CD14-positive monocyte (primary cell): ENCODE measurements around the gene SMARCAL1. TPM values are rescaled to one million over a fixed set of nuclear protein-coding genes. Genes with fewer than 3 reads are reported as not detected.

Source experiments
- DNase-seq, 3 donors: peaks; one replicate each; pipeline ENCODE4 v3.0.0-alpha.2; 2011 to 2022
- H2AFZ ChIP-seq: 2 replicates; pipeline ENCODE4 v1.6.0; 2012; ENCODE audit warnings: mild to moderate bottlenecking, low read depth, low read length, inconsistent platforms; ENCODE audit not compliant: insufficient read depth, poor library complexity, severe bottlenecking
- H3K27ac ChIP-seq, 2 donors: 1 replicate in 1 of 2; 2 replicates in 1 of 2; pipeline ENCODE4 v1.5.1; 2012 to 2013; ENCODE audit warnings: low read length in 2 of 2, control low read depth in 1 of 2, inconsistent platforms in 1 of 2, low read depth in 1 of 2, mild to moderate bottlenecking in 1 of 2
- H3K27me3 ChIP-seq, 2 donors: one replicate each; pipeline versions ENCODE4 v1.6.0 to v1.6.1; 2011 to 2013; ENCODE audit warnings: low read length in 2 of 2; ENCODE audit not compliant: control insufficient read depth in 2 of 2, insufficient read depth in 2 of 2
- H3K36me3 ChIP-seq, 2 donors: replicated peaks in 1 of 2; 1 replicate in 1 of 2; 2 replicates in 1 of 2; pipeline versions ENCODE4 v1.5.1 to v1.6.1; 2012 to 2013; ENCODE audit warnings: low read length in 2 of 2, control low read depth in 1 of 2, inconsistent platforms in 1 of 2, mild to moderate bottlenecking in 1 of 2; ENCODE audit not compliant: insufficient read depth in 2 of 2, control insufficient read depth in 1 of 2
- H3K4me1 ChIP-seq, 2 donors: 1 replicate in 1 of 2; 2 replicates in 1 of 2; pipeline versions ENCODE4 v1.5.1 to v1.6.1; 2012 to 2013; ENCODE audit warnings: low read length in 2 of 2, control low read depth in 1 of 2, inconsistent platforms in 1 of 2, mild to moderate bottlenecking in 1 of 2, moderate library complexity in 1 of 2; ENCODE audit not compliant: insufficient read depth in 2 of 2, control insufficient read depth in 1 of 2
- H3K4me2 ChIP-seq: replicated peaks from 2 replicates; pipeline ENCODE3; 2012; ENCODE audit warnings: low read length, moderate library complexity, mild to moderate bottlenecking; ENCODE audit not compliant: poor library complexity, severe bottlenecking; ENCODE audit errors: extremely low read depth
- H3K4me3 ChIP-seq, 3 experiments: fragments of 200-600 bp in 1 of 3; sonication (generic) in 1 of 3; replicated peaks in 1 of 3; 1 replicate in 2 of 3; 2 replicates in 1 of 3; pipeline ENCODE4 v1.5.1; 2011 to 2013; ENCODE audit warnings: low read length in 3 of 3, mild to moderate bottlenecking in 3 of 3, control low read depth in 2 of 3, low read depth in 2 of 3, inconsistent platforms in 1 of 3, moderate library complexity in 1 of 3
- H3K79me2 ChIP-seq: 2 replicates; pipeline ENCODE4 v1.6.0; 2012; ENCODE audit warnings: mild to moderate bottlenecking, control low read depth, inconsistent platforms, low read length, moderate library complexity; ENCODE audit not compliant: insufficient read depth
- H3K9ac ChIP-seq: 2 replicates; pipeline ENCODE4 v1.6.0; 2017; ENCODE audit warnings: low read length, mild to moderate bottlenecking; ENCODE audit not compliant: insufficient read depth, poor library complexity, severe bottlenecking
- H3K9me3 ChIP-seq, 2 donors: replicated peaks in 1 of 2; 1 replicate in 1 of 2; 2 replicates in 1 of 2; pipeline versions ENCODE4 v1.5.1 to v1.6.1; 2012 to 2013; ENCODE audit warnings: low read length in 2 of 2, control low read depth in 1 of 2; ENCODE audit not compliant: control insufficient read depth in 1 of 2, insufficient read depth in 1 of 2
- H4K20me1 ChIP-seq: 2 replicates; pipeline ENCODE4 v1.6.0; 2012; ENCODE audit warnings: mild to moderate bottlenecking, low read length, control low read depth, moderate library complexity; ENCODE audit not compliant: insufficient read depth
- H3K27ac Mint-ChIP-seq, 7 donors: one replicate each; pipeline ENCODE4 v1.8.0; 2020; ENCODE audit warnings: mild to moderate bottlenecking in 7 of 7, mixed read lengths in 7 of 7, moderate library complexity in 6 of 7, inconsistent platforms in 2 of 7
- H3K27me3 Mint-ChIP-seq, 3 donors: one replicate each; pipeline ENCODE4 v1.8.0; 2021 to 2022; ENCODE audit warnings: low read depth in 3 of 3, mild to moderate bottlenecking in 3 of 3, mixed read lengths in 3 of 3, moderate library complexity in 3 of 3, inconsistent platforms in 1 of 3
- H3K36me3 Mint-ChIP-seq, 2 donors: one replicate each; pipeline ENCODE4 v1.8.0; 2020; ENCODE audit warnings: mixed read lengths in 2 of 2, inconsistent platforms in 1 of 2, mild to moderate bottlenecking in 1 of 2
- H3K4me1 Mint-ChIP-seq: one replicate; pipeline ENCODE4 v1.8.0; 2020; ENCODE audit warnings: mild to moderate bottlenecking, mixed read lengths
- H3K4me3 Mint-ChIP-seq, 2 donors: one replicate each; pipeline ENCODE4 v1.8.0; 2020; ENCODE audit warnings: mild to moderate bottlenecking in 2 of 2, mixed read lengths in 2 of 2, moderate library complexity in 1 of 2
- H3K9me3 Mint-ChIP-seq, 7 donors: one replicate each; pipeline ENCODE4 v1.8.0; 2020 to 2022; ENCODE audit warnings: mixed read lengths in 7 of 7, mild to moderate bottlenecking in 6 of 7, moderate library complexity in 6 of 7, inconsistent platforms in 2 of 7
- WGBS: methylation state at CpG from one replicate; pipeline ENCODE4 v1.1.5; 2013; ENCODE audit warnings: missing lambda C conversion rate; ENCODE audit not compliant: insufficient coverage; 5-methylcytosine and 5-hydroxymethylcytosine counted together
- intact Hi-C, 2 donors: fragments of 100-400 bp; cut with micrococcal nuclease; formaldehyde crosslinking; loops; one replicate each; pipeline versions ENCODE4 v1.15.0 to v1.15.1; 2023
- polyA plus RNA-seq, 3 donors: library from polyadenylated mRNA; depleted of rRNA in 1 of 3; unstranded in 2 of 3; stranded (reverse) in 1 of 3; fragments of 300-500 nt in 2 of 3; fragments of >200 nt in 1 of 3; fragmentation: Illumina TruSeq in 2 of 3; gene quantifications; 1 replicate in 2 of 3; 2 replicates in 1 of 3; pipeline ENCODE4 v1.2.3, GENCODE V29; 2012 to 2021
- TF ChIP-seq, protein P1 (sequence below): fragments of 200-600 bp; IDR thresholded peaks from one replicate; pipeline ENCODE4 v1.8.0; 2022; ENCODE audit warnings: antibody characterized with exemption, mild to moderate bottlenecking

Gene SMARCAL1
- polyA plus RNA-seq, 3 donors: 10.5 to 13.3 (median 11.5) TPM

DNA sequence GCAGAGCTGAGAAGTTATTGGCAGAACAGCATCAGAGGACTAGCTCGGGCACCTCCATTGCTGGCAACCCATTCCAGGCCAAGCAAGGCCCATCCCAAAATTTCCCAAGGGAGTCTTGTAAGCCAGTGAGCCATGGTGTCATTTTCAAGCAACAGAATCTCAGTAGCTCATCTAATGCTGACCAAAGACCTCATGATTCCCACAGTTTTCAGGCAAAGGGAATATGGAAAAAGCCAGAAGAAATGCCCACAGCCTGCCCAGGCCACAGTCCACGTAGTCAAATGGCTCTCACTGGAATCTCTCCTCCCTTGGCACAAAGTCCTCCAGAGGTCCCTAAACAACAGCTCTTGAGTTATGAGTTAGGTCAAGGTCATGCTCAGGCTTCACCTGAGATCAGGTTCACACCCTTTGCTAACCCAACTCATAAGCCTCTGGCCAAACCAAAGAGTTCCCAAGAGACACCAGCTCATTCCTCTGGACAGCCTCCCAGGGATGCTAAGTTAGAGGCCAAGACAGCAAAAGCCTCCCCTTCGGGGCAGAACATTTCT, 2.6 kb downstream of the SMARCAL1 start:
- TF ChIP-seq, protein P1, sequence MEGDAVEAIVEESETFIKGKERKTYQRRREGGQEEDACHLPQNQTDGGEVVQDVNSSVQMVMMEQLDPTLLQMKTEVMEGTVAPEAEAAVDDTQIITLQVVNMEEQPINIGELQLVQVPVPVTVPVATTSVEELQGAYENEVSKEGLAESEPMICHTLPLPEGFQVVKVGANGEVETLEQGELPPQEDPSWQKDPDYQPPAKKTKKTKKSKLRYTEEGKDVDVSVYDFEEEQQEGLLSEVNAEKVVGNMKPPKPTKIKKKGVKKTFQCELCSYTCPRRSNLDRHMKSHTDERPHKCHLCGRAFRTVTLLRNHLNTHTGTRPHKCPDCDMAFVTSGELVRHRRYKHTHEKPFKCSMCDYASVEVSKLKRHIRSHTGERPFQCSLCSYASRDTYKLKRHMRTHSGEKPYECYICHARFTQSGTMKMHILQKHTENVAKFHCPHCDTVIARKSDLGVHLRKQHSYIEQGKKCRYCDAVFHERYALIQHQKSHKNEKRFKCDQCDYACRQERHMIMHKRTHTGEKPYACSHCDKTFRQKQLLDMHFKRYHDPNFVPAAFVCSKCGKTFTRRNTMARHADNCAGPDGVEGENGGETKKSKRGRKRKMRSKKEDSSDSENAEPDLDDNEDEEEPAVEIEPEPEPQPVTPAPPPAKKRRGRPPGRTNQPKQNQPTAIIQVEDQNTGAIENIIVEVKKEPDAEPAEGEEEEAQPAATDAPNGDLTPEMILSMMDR: no peak
- H3K4me3 Mint-ChIP-seq: no peak overlapping the region

DNA sequence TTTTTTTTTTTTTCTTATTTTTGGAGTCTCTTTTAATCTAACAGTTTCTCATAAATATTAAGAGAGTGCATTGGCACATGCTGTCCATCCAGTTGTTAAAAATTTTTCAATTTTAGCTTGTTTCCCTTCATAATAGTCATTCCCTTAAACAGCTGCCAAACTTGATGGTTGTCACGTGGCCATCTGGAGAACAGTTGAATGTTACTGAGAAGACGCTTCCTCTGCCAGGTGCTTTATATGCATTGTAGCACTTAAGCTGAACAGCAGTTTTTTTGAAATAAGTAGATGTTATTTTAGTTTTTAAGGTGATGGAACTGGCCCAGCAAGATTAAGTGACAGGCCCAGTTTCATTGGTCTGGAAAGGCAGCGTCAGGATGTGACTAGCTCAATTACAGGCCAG, 3.3 kb downstream of the SMARCAL1 start:
- Histone ChIP-seq H3K9ac (no peak overlapping the region), H3K4me3 (no peak overlapping the region), H3K4me2 (no peak overlapping the region), H4K20me1 (no peaks in the 10 kb centered on the region), H2AFZ (no peak overlapping the region), H3K9me3 (no peaks in the 10 kb centered on the region), H3K4me1 (peaks cover 11 to 13% of the 10 kb centered on the region in 2 donors), H3K36me3 (peaks cover 35 to 63% of the 10 kb centered on the region in 2 donors), H3K27ac (no peak overlapping the region), H3K27me3 (no peaks in the 10 kb centered on the region), H3K79me2 (peaks cover 8% of the 10 kb centered on the region)
- intact Hi-C loops: loop anchor here in 1 of 2 donors (10.0 kb wide), 1 partner anchor 301 kb away; no protein-coding TSS in a partner anchor
- DNase-seq: no peak
- peaks cover 21% of the 10 kb centered on the region for H3K4me1 Mint-ChIP-seq
- no peak overlapping the region for H3K4me3 Mint-ChIP-seq
- 100% methylated on average over 2 of the region's 3 CpGs for WGBS
- peaks cover 52 to 60% of the 10 kb centered on the region in 2 donors for H3K36me3 Mint-ChIP-seq
- no peaks in the 10 kb centered on the region for H3K9me3 Mint-ChIP-seq
- H3K27ac Mint-ChIP-seq: no peak overlapping the region
- peaks cover 0 to 1% (median 0%) of the 10 kb centered on the region in 3 donors for H3K27me3 Mint-ChIP-seq
- TF ChIP-seq, protein P1: no peak

More for the DNA sequence above, 2.6 kb downstream of the SMARCAL1 start:
- H3K27ac ChIP-seq: no peak overlapping the region
- no peaks in the 10 kb centered on the region for H4K20me1 ChIP-seq
- H3K4me2 ChIP-seq: no peak overlapping the region
- Mint-ChIP-seq H3K9me3 (no peaks in the 10 kb centered on the region), H3K27ac (no peak overlapping the region), H3K36me3 (peaks cover 46 to 53% of the 10 kb centered on the region in 2 donors), H3K4me1 (peaks cover 21% of the 10 kb centered on the region), H3K27me3 (peaks cover 0 to 3% (median 0%) of the 10 kb centered on the region in 3 donors)
- H2AFZ ChIP-seq: no peak overlapping the region
- H3K4me1 ChIP-seq: peaks cover 11 to 13% of the 10 kb centered on the region in 2 donors
- peaks cover 28 to 56% of the 10 kb centered on the region in 2 donors for H3K36me3 ChIP-seq
- intact Hi-C loops: loop anchor here (5.0 to 10.0 kb wide), 3 partner anchors 82 to 300 kb away; partner anchors contain the start of gene RPL37A (in 1 of the 2)
- H3K4me3 ChIP-seq: no peak overlapping the region
- H3K27me3 ChIP-seq: no peaks in the 10 kb centered on the region
- 100% methylated on average over 2 of the region's 3 CpGs for WGBS
- no peaks in the 10 kb centered on the region for H3K9me3 ChIP-seq
- DNase-seq: no peak
- H3K79me2 ChIP-seq: peaks cover 8% of the 10 kb centered on the region
- no peak overlapping the region for H3K9ac ChIP-seq
